ENCODE data around the gene GABARAPL2.

GABARAPL2 gene

DNA sequence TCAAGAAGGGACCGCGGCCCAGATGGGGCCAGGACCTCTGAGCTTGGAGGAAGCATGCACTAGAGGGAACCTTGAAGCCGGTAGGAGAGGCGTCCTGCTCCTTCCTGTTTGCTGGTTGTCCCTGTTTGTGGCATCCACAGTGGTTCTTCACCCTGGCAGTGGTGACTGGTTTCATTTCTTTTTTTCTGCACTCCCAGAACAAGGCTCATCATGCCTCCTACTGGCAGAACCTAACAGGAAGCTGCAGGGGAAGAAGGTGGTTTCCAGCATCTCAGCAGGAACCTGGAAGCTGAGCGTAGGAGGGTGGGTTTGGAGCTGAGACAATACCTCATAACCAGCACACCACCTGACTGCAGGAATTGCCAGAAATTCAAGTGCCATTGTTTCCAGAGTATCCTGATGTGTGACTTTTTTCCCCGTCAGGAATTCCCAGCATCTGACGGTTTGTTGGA lies 15.9 kb upstream of the GABARAPL2 start:
- Histone ChIP-seq H3K4me3 (ENCODE audit: low read depth, low read length) (no peak overlapping the region), H3K27me3 (replicated peaks) (no peaks in the 10 kb centered on the region), H3K36me3 (replicated peaks) (no peaks in the 10 kb centered on the region), H3K27ac (no peak overlapping the region)
- in situ Hi-C loops (cut with HindIII; ENCODE audit: low pct_ligation_motif_present, low sequenced_read_pairs) = no loop called here
- DNase-seq = peak; percentile 63
- TF ChIP-seq, protein P1, sequence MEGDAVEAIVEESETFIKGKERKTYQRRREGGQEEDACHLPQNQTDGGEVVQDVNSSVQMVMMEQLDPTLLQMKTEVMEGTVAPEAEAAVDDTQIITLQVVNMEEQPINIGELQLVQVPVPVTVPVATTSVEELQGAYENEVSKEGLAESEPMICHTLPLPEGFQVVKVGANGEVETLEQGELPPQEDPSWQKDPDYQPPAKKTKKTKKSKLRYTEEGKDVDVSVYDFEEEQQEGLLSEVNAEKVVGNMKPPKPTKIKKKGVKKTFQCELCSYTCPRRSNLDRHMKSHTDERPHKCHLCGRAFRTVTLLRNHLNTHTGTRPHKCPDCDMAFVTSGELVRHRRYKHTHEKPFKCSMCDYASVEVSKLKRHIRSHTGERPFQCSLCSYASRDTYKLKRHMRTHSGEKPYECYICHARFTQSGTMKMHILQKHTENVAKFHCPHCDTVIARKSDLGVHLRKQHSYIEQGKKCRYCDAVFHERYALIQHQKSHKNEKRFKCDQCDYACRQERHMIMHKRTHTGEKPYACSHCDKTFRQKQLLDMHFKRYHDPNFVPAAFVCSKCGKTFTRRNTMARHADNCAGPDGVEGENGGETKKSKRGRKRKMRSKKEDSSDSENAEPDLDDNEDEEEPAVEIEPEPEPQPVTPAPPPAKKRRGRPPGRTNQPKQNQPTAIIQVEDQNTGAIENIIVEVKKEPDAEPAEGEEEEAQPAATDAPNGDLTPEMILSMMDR (IDR thresholded peaks at IDR 0.05; ENCODE audit: low read depth, low read length, missing control alignments) = peak; percentile 69

DNA sequence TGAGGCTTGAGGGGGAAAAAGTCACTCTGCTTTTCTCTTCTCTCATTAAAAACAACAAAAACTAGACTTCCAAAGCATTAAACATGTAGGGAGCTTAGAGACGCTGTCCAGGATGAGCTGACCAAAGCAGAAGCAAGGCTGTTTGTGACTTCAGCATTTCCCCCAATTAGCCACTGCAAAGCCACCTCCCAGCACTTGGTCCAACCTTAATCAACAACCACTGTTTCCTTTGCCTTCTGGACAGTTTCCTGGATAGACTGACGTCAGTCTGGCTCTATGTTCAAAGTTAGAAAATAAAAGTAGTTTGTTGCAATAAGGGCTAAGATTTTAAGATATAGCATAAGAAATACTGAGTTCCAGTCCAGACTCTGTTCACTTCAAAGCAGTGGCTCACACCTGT lies 13.2 kb upstream of the GABARAPL2 start:
- Histone ChIP-seq H3K36me3 (replicated peaks) (no peaks in the 10 kb centered on the region), H3K4me3 (ENCODE audit: low read depth, low read length) (no peak overlapping the region), H3K27me3 (replicated peaks) (no peaks in the 10 kb centered on the region), H3K27ac (no peak overlapping the region)
- TF ChIP-seq, protein P1 (IDR thresholded peaks at IDR 0.05; ENCODE audit: low read depth, low read length, missing control alignments) = no peak
- no peak for DNase-seq
- in situ Hi-C loops (cut with HindIII; ENCODE audit: low pct_ligation_motif_present, low sequenced_read_pairs) = no loop called here

DNA sequence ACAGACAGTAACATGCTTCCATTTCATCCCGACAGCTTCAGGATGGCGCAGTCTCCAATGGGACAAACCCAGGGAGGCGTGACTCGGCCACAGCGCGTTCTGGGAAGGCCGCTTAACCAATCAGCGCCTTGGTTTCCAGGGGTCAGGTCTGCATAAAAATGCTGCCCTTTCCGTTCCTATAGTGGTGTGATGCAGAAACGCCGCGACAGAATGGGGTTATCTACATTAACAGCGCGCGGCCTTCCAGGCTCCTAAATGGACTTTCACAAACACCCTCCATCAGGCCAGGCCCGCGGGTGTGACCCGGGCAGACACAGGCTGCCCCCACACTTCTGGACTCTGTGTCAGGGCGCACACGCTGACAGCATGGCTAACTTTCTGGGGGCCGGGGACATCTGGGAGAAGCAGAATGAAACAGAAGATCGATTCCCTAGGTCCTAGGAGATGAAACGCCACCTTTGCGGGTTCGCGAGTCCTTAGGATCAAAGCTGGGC lies 10.9 kb upstream of the GABARAPL2 start:
- H3K36me3 ChIP-seq (replicated peaks) = no peaks in the 10 kb centered on the region
- H3K4me3 ChIP-seq (ENCODE audit: low read depth, low read length) = peak overlapping the region; percentile 82
- no peaks in the 10 kb centered on the region for H3K27me3 ChIP-seq (replicated peaks)
- TF ChIP-seq, protein P1 (IDR thresholded peaks at IDR 0.05; ENCODE audit: low read depth, low read length, missing control alignments) = no peak
- in situ Hi-C loops (cut with HindIII; ENCODE audit: low pct_ligation_motif_present, low sequenced_read_pairs) = no loop called here
- peak overlapping the region; percentile 56 for H3K27ac ChIP-seq
- peak; percentile 94 for DNase-seq

DNA sequence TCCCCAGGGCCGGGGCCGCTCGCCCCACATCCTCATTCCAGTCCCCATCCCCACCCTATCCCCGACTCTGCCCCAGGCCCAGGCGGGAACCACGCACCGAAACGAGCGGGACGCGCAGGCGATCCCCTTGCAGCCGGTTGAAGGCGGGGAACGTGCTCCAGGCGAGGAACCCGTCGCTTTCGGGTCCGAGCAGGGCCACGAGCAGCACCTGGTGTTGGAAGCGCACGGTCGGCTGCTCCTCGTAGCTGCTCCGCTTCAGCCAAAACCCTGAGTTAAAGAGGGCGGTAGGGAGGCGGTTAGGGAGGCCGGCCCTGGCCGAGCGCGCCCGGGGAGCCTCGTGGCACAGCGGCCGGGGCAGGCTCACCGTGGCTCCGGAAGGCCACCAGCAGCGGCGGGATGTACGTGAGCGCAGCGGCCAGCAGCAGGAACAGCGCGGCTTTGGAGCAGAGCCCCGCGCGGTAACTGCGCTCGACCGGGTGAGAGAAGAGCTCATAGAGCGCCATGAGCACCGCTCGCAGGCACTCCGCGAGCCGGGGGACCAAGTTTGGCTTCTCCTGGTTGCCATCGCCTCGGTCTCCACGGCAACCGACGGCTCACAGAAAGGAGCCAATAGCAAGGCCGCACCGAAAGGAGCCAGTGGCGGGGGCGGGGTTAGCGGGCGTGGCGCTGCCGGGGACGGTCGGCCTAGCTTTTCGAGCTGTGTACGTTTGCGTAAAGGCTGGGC lies 10.3 kb upstream of the GABARAPL2 start, which contains the start of gene TMEM231:
Gene TMEM231 (minus strand): TSS at position 546 of the 724 bp plus-strand sequence. CDS start 43 bp downstream, at position 503.
- H3K27ac ChIP-seq = peak within 1 kb of the TSS; percentile 56
- TF ChIP-seq, protein P1 (IDR thresholded peaks at IDR 0.05; ENCODE audit: low read depth, low read length, missing control alignments) = peak; percentile 14
- peak within 1 kb of the TSS; percentile 82 for H3K4me3 ChIP-seq (ENCODE audit: low read depth, low read length)
- no peaks in the 10 kb centered on the region for H3K27me3 ChIP-seq (replicated peaks)
- no peaks in the 10 kb centered on the region for H3K36me3 ChIP-seq (replicated peaks)
- peak; percentile 96 for DNase-seq
- in situ Hi-C loops (cut with HindIII; ENCODE audit: low pct_ligation_motif_present, low sequenced_read_pairs) = no loop called here

DNA sequence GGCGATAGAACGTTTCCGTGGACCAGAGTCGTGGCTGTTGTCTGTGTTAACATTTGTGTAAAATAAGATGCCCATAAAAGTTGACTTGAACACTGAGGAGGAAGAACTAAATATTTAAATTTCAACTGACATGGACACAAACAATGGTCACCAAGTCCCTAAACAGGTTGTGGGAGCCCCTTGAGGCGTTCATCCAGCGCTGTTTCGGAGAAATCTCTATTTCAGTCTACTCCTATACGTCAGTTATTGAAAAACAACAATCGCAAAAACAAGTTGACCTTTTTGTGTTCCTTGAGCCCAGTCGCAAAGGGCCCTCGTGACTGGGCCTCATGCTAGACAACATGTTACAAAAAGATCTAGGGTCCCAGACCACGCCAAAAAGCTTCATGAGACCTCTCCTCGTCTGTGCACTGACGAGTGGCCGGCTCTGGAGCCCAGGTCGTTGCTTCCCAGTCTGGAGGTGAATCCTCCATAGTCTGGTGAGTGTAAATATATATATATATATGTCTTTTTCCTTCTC lies 9.7 kb upstream of the GABARAPL2 start:
- TF ChIP-seq, protein P1 (IDR thresholded peaks at IDR 0.05; ENCODE audit: low read depth, low read length, missing control alignments) = no peak
- H3K27me3 ChIP-seq (replicated peaks) = no peaks in the 10 kb centered on the region
- H3K36me3 ChIP-seq (replicated peaks) = no peaks in the 10 kb centered on the region
- no peak for DNase-seq
- peak overlapping the region; percentile 22 for H3K27ac ChIP-seq
- H3K4me3 ChIP-seq (ENCODE audit: low read depth, low read length) = peak overlapping the region; percentile 82
- in situ Hi-C loops (cut with HindIII; ENCODE audit: low pct_ligation_motif_present, low sequenced_read_pairs) = no loop called here

Data from brain microvascular endothelial cell (primary cell).